T-helper 2 cell treated with Interferon-gamma antibody and Interleukin-4, amounts not matched to agents 5 μg/mL and 100 μg/mL, for 36 hours (primary cell): ENCODE data around the gene TP63.

Experiments
- DNase-seq: peaks from one replicate; pipeline ENCODE4 v3.0.0; 2021; ENCODE audit warnings: low spot score
- H3K27ac Mint-ChIP-seq: one replicate; pipeline ENCODE4 v1.8.0; 2021; ENCODE audit warnings: mild to moderate bottlenecking, mixed read lengths
- H3K27me3 Mint-ChIP-seq: one replicate; pipeline ENCODE4 v1.8.0; 2021; ENCODE audit warnings: low read depth, mixed read lengths
- H3K36me3 Mint-ChIP-seq: one replicate; pipeline ENCODE4 v1.8.0; 2021; ENCODE audit warnings: low read depth, mixed read lengths
- H3K4me1 Mint-ChIP-seq: one replicate; pipeline ENCODE4 v1.8.0; 2021; ENCODE audit warnings: low read depth, mixed read lengths
- H3K4me3 Mint-ChIP-seq: one replicate; pipeline ENCODE4 v1.8.0; 2022; ENCODE audit warnings: mild to moderate bottlenecking, moderate library complexity, mixed read lengths
- H3K9me3 Mint-ChIP-seq: one replicate; pipeline ENCODE4 v1.8.0; 2021; ENCODE audit warnings: mixed read lengths

TP63 gene

GRCh38 chr3:189848395-189849040 lies 217.3 kb downstream of the TP63 start:
- H3K9me3 Mint-ChIP-seq, result no peaks in the 10 kb centered on the region
- H3K4me1 Mint-ChIP-seq, result no peaks in the 10 kb centered on the region
- H3K36me3 Mint-ChIP-seq, result no peaks in the 10 kb centered on the region
- DNase-seq, result no peak
- no peak overlapping the region for H3K27ac Mint-ChIP-seq
- H3K4me3 Mint-ChIP-seq, result no peak overlapping the region
- peaks cover 3% of the 10 kb centered on the region for H3K27me3 Mint-ChIP-seq

GRCh38 chr3:189849262-189849661 lies 218.1 kb downstream of the TP63 start:
- Mint-ChIP-seq H3K4me3 (no peak overlapping the region), H3K27ac (no peak overlapping the region), H3K27me3 (peaks cover 3% of the 10 kb centered on the region), H3K9me3 (no peaks in the 10 kb centered on the region), H3K4me1 (no peaks in the 10 kb centered on the region), H3K36me3 (no peaks in the 10 kb centered on the region)
- no peak for DNase-seq

DNA sequence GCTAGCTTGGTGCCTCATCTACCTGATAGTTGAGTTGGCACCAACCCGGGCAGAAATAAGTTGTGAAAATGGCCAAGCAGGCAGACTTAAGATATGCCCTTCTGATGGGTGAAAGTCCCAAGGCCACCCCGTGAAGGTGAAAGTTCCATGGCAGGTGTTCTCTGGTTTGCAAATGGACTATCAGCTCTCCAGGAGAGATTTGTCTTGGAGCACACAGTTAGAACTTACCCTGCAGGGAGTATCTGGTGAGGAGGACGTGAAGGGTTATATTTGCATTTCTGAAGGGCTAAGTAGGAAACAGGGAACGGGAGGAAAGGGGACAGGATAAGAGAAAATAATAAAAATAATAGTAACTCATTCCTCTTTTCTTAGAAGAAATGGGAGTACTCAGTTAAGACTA lies 220.5 kb downstream of the TP63 start:
- H3K27ac Mint-ChIP-seq, result no peak overlapping the region
- H3K27me3 Mint-ChIP-seq, result peaks cover 4% of the 10 kb centered on the region
- no peaks in the 10 kb centered on the region for H3K9me3 Mint-ChIP-seq
- no peak overlapping the region for H3K4me3 Mint-ChIP-seq
- DNase-seq, result no peak
- H3K36me3 Mint-ChIP-seq, result no peaks in the 10 kb centered on the region
- H3K4me1 Mint-ChIP-seq, result no peaks in the 10 kb centered on the region

DNA sequence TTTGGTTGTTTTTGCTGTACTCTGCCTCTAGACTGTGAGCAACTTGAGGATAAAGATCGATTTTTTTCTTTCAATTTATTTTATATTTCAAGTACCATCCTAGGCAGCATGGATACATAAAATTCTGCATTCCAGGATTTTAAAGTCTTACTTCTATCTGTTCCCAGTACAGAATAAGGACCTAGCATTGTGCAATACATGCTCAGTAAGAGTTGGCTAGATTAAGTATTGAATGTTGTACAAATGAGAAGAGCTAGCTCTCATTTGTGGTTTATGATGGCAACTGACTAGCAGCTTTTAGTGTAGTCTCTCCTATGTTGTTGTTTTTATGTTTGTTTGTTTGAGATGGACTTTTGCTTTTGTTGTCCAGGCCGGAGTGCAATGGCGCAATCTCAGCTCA lies 222.7 kb downstream of the TP63 start:
- Mint-ChIP-seq H3K27ac (no peak overlapping the region), H3K9me3 (no peaks in the 10 kb centered on the region), H3K4me1 (no peaks in the 10 kb centered on the region), H3K4me3 (no peak overlapping the region), H3K36me3 (no peaks in the 10 kb centered on the region), H3K27me3 (peaks cover 11% of the 10 kb centered on the region)
- DNase-seq, result no peak

- no peak for DNase-seq
- no peak overlapping the region for H3K4me3 Mint-ChIP-seq
- H3K27ac Mint-ChIP-seq, result no peak overlapping the region
- no peaks in the 10 kb centered on the region for H3K9me3 Mint-ChIP-seq
- peaks cover 3% of the 10 kb centered on the region for H3K4me1 Mint-ChIP-seq
- H3K27me3 Mint-ChIP-seq, result peaks cover 7% of the 10 kb centered on the region
- H3K36me3 Mint-ChIP-seq, result no peaks in the 10 kb centered on the region
Observed at GRCh38 chr3:189860296-189860695, 229.1 kb downstream of the TP63 start.

GRCh38 chr3:189862385-189862998 lies 231.3 kb downstream of the TP63 start:
- Mint-ChIP-seq H3K9me3 (no peaks in the 10 kb centered on the region), H3K36me3 (no peaks in the 10 kb centered on the region), H3K27me3 (peaks cover 3% of the 10 kb centered on the region), H3K27ac (no peak overlapping the region), H3K4me1 (peaks cover 3% of the 10 kb centered on the region), H3K4me3 (no peak overlapping the region)
- DNase-seq, result no peak

- no peak overlapping the region for H3K27ac Mint-ChIP-seq
Observed at GRCh38 chr3:189863031-189863430, 231.8 kb downstream of the TP63 start.

GRCh38 chr3:189868061-189868460 lies 236.9 kb downstream of the TP63 start:
- H3K27ac Mint-ChIP-seq, result no peak overlapping the region
- H3K4me3 Mint-ChIP-seq, result no peak overlapping the region
- H3K27me3 Mint-ChIP-seq, result no peaks in the 10 kb centered on the region
- H3K9me3 Mint-ChIP-seq, result no peaks in the 10 kb centered on the region
- no peak for DNase-seq
- H3K4me1 Mint-ChIP-seq, result peaks cover 3% of the 10 kb centered on the region
- H3K36me3 Mint-ChIP-seq, result peaks cover 6% of the 10 kb centered on the region

More at GRCh38 chr3:189863031-189863430, 231.8 kb downstream of the TP63 start:
- no peaks in the 10 kb centered on the region for H3K9me3 Mint-ChIP-seq
- H3K27me3 Mint-ChIP-seq, result peaks cover 3% of the 10 kb centered on the region
- no peak overlapping the region for H3K4me3 Mint-ChIP-seq
- peaks cover 3% of the 10 kb centered on the region for H3K4me1 Mint-ChIP-seq
- no peak for DNase-seq
- no peaks in the 10 kb centered on the region for H3K36me3 Mint-ChIP-seq

DNA sequence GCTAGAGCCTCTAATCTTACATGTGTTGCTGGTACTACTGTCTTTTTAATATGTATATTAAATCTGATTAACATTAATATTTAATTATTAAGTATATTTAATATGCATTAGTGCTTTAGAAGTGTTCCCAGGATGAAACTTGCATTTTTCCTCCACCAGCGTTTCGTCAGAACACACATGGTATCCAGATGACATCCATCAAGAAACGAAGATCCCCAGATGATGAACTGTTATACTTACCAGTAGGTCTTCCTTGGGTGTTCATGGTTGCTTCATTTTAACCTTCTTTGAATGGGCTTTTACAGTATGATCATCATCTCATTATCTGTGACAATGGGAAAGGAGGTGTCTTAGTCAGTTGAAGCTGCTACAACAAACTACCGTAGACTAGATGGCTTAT lies 238.0 kb downstream of the TP63 start:
- Mint-ChIP-seq H3K4me1 (no peaks in the 10 kb centered on the region), H3K27me3 (no peaks in the 10 kb centered on the region), H3K9me3 (no peaks in the 10 kb centered on the region), H3K4me3 (no peak overlapping the region), H3K27ac (no peak overlapping the region), H3K36me3 (peaks cover 6% of the 10 kb centered on the region)
- no peak for DNase-seq

DNA sequence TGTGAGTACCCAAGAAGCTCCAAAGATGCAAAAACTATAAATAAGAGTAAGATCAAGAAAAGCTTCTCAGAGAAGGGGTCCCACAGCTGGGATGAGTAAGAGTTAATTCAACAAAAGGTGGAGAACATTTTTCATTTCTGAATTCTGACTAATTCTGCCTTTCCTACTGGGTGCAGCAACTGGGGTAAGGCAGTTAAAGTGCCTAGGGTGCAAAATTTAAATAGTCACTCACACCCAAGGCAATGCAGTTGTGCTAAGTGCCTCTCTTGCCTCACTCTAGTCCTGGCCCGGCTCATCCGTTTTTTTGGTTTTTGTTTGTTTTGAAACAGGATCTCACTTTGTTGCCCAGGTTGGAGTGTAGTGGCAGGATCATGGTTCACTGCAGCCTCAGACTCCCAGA lies 240.2 kb downstream of the TP63 start:
- H3K9me3 Mint-ChIP-seq, result no peaks in the 10 kb centered on the region
- no peaks in the 10 kb centered on the region for H3K4me1 Mint-ChIP-seq
- no peaks in the 10 kb centered on the region for H3K27me3 Mint-ChIP-seq
- no peak overlapping the region for H3K4me3 Mint-ChIP-seq
- no peak for DNase-seq
- no peak overlapping the region for H3K27ac Mint-ChIP-seq
- peaks cover 6% of the 10 kb centered on the region for H3K36me3 Mint-ChIP-seq

DNA sequence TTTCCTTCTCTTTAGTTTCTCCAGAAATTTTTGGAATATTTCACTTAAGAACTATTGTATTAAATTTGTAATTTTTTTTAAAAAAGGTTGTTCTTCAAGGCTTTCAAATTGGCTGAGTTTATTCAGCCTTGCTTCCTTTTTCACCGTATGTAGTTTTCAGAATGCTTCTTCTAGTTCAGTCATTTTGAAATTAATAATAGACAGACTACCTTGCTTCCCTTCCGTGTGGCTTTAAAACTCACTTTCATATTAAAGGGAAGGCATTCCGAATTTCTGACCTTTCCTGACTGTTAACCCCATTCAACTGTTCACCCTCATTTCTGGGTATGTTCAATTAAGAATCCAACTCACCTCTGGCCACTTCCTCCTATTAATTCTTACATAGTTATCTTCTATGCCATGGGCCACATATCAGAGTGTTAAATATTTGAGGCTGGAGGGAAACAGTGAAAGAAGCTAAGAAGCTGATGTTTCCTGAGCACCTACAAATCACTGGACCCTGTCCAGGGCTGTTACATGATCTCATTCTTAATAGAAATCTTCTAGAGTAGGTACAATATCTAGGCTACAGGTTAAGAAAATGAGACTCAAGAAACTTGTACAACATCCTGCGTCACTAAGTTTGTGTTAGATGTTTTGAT lies 252.0 kb downstream of the TP63 start:
- H3K27me3 Mint-ChIP-seq, result peaks cover 3% of the 10 kb centered on the region
- H3K4me1 Mint-ChIP-seq, result no peaks in the 10 kb centered on the region
- H3K4me3 Mint-ChIP-seq, result no peak overlapping the region
- H3K36me3 Mint-ChIP-seq, result peaks cover 1% of the 10 kb centered on the region
- H3K9me3 Mint-ChIP-seq, result no peaks in the 10 kb centered on the region
- no peak overlapping the region for H3K27ac Mint-ChIP-seq
- DNase-seq, result no peak

- DNase-seq, result no peak
Observed at GRCh38 chr3:189890496-189890895, 259.3 kb downstream of the TP63 start.

DNA sequence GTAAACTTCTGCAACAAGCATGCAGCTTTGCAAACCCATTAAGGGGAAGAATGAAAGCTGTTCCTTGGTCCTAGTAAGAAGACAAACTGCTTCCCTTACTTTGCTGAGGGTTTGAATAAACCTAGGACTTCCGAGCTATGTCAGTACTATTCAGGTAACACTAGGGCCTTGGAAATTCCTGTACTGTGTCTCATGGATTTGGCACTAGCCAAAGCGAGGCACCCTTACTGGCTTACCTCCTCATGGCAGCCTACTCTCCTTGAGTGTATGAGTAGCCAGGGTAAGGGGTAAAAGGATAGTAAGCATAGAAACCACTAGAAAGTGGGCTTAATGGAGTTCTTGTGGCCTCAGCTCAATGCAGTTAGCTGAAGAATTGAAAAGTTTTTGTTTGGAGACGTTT lies 265.3 kb downstream of the TP63 start:
- Mint-ChIP-seq H3K27me3 (no peaks in the 10 kb centered on the region), H3K4me3 (no peak overlapping the region), H3K36me3 (no peaks in the 10 kb centered on the region), H3K27ac (no peak overlapping the region), H3K4me1 (no peaks in the 10 kb centered on the region), H3K9me3 (no peaks in the 10 kb centered on the region)
- DNase-seq, result no peak

More at GRCh38 chr3:189890496-189890895, 259.3 kb downstream of the TP63 start:
- Mint-ChIP-seq H3K4me1 (peaks cover 3% of the 10 kb centered on the region), H3K9me3 (no peaks in the 10 kb centered on the region), H3K27me3 (no peaks in the 10 kb centered on the region), H3K27ac (no peak overlapping the region), H3K36me3 (peaks cover 1% of the 10 kb centered on the region), H3K4me3 (no peak overlapping the region)

- Mint-ChIP-seq H3K4me1 (no peaks in the 10 kb centered on the region), H3K27ac (no peak overlapping the region), H3K36me3 (no peaks in the 10 kb centered on the region), H3K27me3 (no peaks in the 10 kb centered on the region), H3K9me3 (no peaks in the 10 kb centered on the region), H3K4me3 (no peak overlapping the region)
- no peak for DNase-seq
Observed at GRCh38 chr3:189897406-189897805, 266.2 kb downstream of the TP63 start.
